Stimulated activated CD8-positive, alpha-beta memory T cell treated with anti-CD3 and anti-CD28 coated beads, Interleukin-2, amount 100 ng/mL, for 1 hour (primary cell): ENCODE results near the gene C1GALT1C1L.
"Not testable (repeated sequence)": the region's sequence is repeated elsewhere in the genome, so short reads cannot be mapped to it uniquely, and the experiment has no call there.

Source experiments
- DNase-seq, 2 donors: peaks; one replicate each; pipeline ENCODE4 v3.0.0-alpha.2; 2020; ENCODE audit warnings: low read depth in 2 of 2

Gene C1GALT1C1L

GRCh38 chr2:43676322-43677050, at the start of gene C1GALT1C1L:
C1GALT1C1L (minus strand) TSS chr2:43676429; CDS start chr2:43676322, 107 bp downstream.
- DNase-seq = peak in 1 of 2 donors; percentile 0

GRCh38 chr2:43725711-43726246, 49.5 kb upstream of the C1GALT1C1L start:
- no peak for DNase-seq

GRCh38 chr2:43724728-43725526, 48.7 kb upstream of the C1GALT1C1L start:
- DNase-seq = no peak

GRCh38 chr2:43718530-43719124, 42.4 kb upstream of the C1GALT1C1L start:
- DNase-seq = no peak

- DNase-seq = no peak
Measured at GRCh38 chr2:43717322-43717721, 41.1 kb upstream of the C1GALT1C1L start.

GRCh38 chr2:43715300-43716098, 39.3 kb upstream of the C1GALT1C1L start:
- DNase-seq = no peak

- DNase-seq = no peak
Measured at GRCh38 chr2:43714164-43714563, 37.9 kb upstream of the C1GALT1C1L start.

GRCh38 chr2:43710866-43711265, 34.6 kb upstream of the C1GALT1C1L start:
- no peak for DNase-seq

- DNase-seq = no peak
Measured at GRCh38 chr2:43708891-43709290, 32.7 kb upstream of the C1GALT1C1L start.

- no peak for DNase-seq
Measured at GRCh38 chr2:43708178-43708577, 31.9 kb upstream of the C1GALT1C1L start.

- DNase-seq = no peak
Measured at GRCh38 chr2:43707255-43708015, 31.2 kb upstream of the C1GALT1C1L start.

GRCh38 chr2:43701111-43701510, 24.9 kb upstream of the C1GALT1C1L start:
- no peak for DNase-seq

- no peak for DNase-seq
Measured at GRCh38 chr2:43699761-43700160, 23.5 kb upstream of the C1GALT1C1L start.

GRCh38 chr2:43698140-43698539, 21.9 kb upstream of the C1GALT1C1L start:
- DNase-seq = not testable (repeated sequence)

GRCh38 chr2:43692428-43692994, 16.3 kb upstream of the C1GALT1C1L start:
- no peak for DNase-seq

- no peak for DNase-seq
Measured at GRCh38 chr2:43689999-43690398, 13.8 kb upstream of the C1GALT1C1L start.

GRCh38 chr2:43685357-43685756, 9.1 kb upstream of the C1GALT1C1L start:
- no peak for DNase-seq

- DNase-seq = not testable (repeated sequence)
Measured at GRCh38 chr2:43677783-43678182, 1.6 kb upstream of the C1GALT1C1L start.

GRCh38 chr2:43675646-43676321, 445 bp downstream of the C1GALT1C1L start:
- DNase-seq = no peak

- DNase-seq = no peak
Measured at GRCh38 chr2:43657241-43657640, 19.0 kb downstream of the C1GALT1C1L start.
